Measurements from ENCODE around the gene RALY.

GRCh38 chr20:34079818-34080217 is 86.1 kb downstream of the RALY start:
- no peak for TF ChIP-seq CTCF (conservative IDR thresholded peaks at IDR 0.05)
- no peak for TF ChIP-seq ZFX (IDR thresholded peaks at IDR 0.05)

Measured in C4-2B (cell line).